ENCODE data around the gene SLC44A2. TPM values are rescaled to one million over a fixed set of nuclear protein-coding genes. Genes with fewer than 3 reads are reported as not detected.

The SLC44A2 gene
- total and polyA plus RNA-seq, 2 of the 8 experiments (the other 6 are each of a cell fraction or from before 2014, with no cell fraction given), result 105 to 120 TPM

DNA sequence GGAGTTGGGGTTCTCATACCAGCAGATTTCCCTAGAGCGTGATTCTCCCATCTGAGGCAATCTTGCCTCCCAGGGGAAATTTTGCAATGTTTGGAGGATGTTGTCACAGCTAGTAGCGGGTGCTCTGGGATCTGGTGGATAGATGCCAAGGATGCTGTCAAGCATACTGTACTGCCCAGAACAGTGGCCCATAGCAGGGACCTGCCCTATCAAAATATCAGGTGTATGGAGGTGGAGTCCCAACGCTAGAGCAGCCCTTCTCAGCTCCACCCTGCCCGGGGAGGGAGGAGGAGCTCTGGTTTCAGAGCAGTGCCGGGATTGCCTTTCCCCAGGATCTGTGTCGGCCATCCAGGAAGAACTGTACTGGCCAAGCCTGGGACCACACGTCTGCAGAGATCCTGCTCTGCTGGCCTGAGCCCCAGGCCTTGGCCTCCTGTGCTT is 65.0 kb downstream of the SLC44A2 start:
- Histone ChIP-seq H3K14ac (ENCODE audit: insufficient read length) (no peak overlapping the region), H2AK5ac (ENCODE audit: low read depth, low read length) (no peak overlapping the region), H3K23ac (ENCODE audit: insufficient read length) (no peak overlapping the region), H2AFZ (ENCODE audit: low read length) (no peak overlapping the region), H2BK120ac (replicated peaks; ENCODE audit: low read depth, low read length) (no peak overlapping the region), H3K36me3 (ENCODE audit: control insufficient read depth in 2 of 4, insufficient read depth in 4 of 4, low read length in 3 of 4) (peaks cover 51 to 72% (median 60%) of the 10 kb centered on the region in 4 experiments), H3K27me3 (replicated peaks in 1 of 4; ENCODE audit: control insufficient read depth in 3 of 4, extremely low read depth in 1 of 4, insufficient read depth in 3 of 4, low read length in 3 of 4) (no peaks in the 10 kb centered on the region), H3K79me2 (ENCODE audit: control insufficient read depth in 1 of 2, insufficient read depth in 2 of 2, low read length in 2 of 2) (peaks cover 0 to 11% of the 10 kb centered on the region in 2 experiments; a peak in 1 of 4 replicates), H3K27ac (ENCODE audit: low read depth, low read length) (no peak overlapping the region), H4K8ac (ENCODE audit: extremely low read depth, insufficient read depth, low read length) (no peak overlapping the region), H4K91ac (replicated peaks; ENCODE audit: insufficient read length, low read length) (no peak overlapping the region), H3K23me2 (ENCODE audit: low read depth, low read length) (no peaks in the 10 kb centered on the region; the same call in 1 of the 2 replicates), H2BK20ac (ENCODE audit: low read length) (no peak overlapping the region), H3K4me2 (ENCODE audit: insufficient read depth in 1 of 2, low read depth in 2 of 2, low read length in 2 of 2) (no peak overlapping the region), H3K4ac (replicated peaks; ENCODE audit: insufficient read length, low read depth, low read length) (no peak overlapping the region), H3K4me1 (replicated peaks in 1 of 4; ENCODE audit: control insufficient read depth in 3 of 4, insufficient read depth in 4 of 4, low read length in 3 of 4) (peaks cover 0 to 6% (median 1%) of the 10 kb centered on the region in 4 experiments; a peak in 4 of 7 replicates), H3K9me3 (ENCODE audit: insufficient read depth in 2 of 2, low read depth in 1 of 2, low read length in 1 of 2) (no peaks in the 10 kb centered on the region), H3K9ac (replicated peaks in 1 of 4; ENCODE audit: extremely low read depth in 1 of 4, low read depth in 3 of 4, low read length in 3 of 4) (no peak overlapping the region), H3K4me3 (ENCODE audit: extremely low read depth in 1 of 4, insufficient read depth in 2 of 4, low read depth in 3 of 4, low read length in 4 of 4) (no peak overlapping the region), H3K56ac (replicated peaks; ENCODE audit: insufficient read length, low read depth, low read length) (no peak overlapping the region), H3K79me1 (ENCODE audit: low read depth, low read length) (0 out of 2 replicates have a peak, but pooled peaks cover 9% of the 10 kb centered on the region), H3K18ac (ENCODE audit: extremely low read depth, low read length) (no peak overlapping the region), H4K20me1 (replicated peaks in 1 of 2; ENCODE audit: control insufficient read depth in 1 of 2, insufficient read depth in 2 of 2, low read length in 2 of 2) (peaks cover 45 to 50% of the 10 kb centered on the region in 2 experiments), H2BK5ac (ENCODE audit: low read depth, low read length) (no peak overlapping the region), H2BK12ac (ENCODE audit: low read depth, low read length) (no peak overlapping the region), H4K5ac (ENCODE audit: insufficient read length, low read depth, low read length) (no peak overlapping the region), H2BK15ac (ENCODE audit: low read length) (no peak overlapping the region)
- 87% methylated on average over 7 of the region's 7 CpGs; no CpG with 5 or more reads in 1 of the 2 experiments for WGBS, 2 experiments (ENCODE audit: extremely low coverage in 1 of 2, insufficient coverage in 1 of 2, insufficient read length in 1 of 2, insufficient replicate concordance in 2 of 2, low coverage in 1 of 2, low lambda C conversion rate in 2 of 2, missing lambda C conversion rate in 1 of 2)
- 0 out of 2 replicates have a peak, but pooled peaks have one; percentile 35 for TF ChIP-seq POLR2AphosphoS5 (IDR thresholded peaks at IDR 0.05; ENCODE audit: low read depth, low read length)
- TF ChIP-seq MAFK (IDR thresholded peaks at IDR 0.05; ENCODE audit: low read depth, low read length), result no peak
- DNase-seq (ENCODE audit: low read depth in 1 of 2, low spot score in 2 of 2), result no peak
- no peak for FAIRE-seq
- POLR2A ChIA-PET (ENCODE audit: partially characterized antibody), result interaction anchor here (55.9 to 59.0 kb wide), 2 partner anchors 1 to 22 kb away, joined by 1874 read pairs; partner anchors contain the start of genes DNM2, ILF3 and QTRT1
- CTCF ChIA-PET (ENCODE audit: partially characterized antibody), result interaction anchor here (1.0 to 4.7 kb wide), 6 partner anchors 9 to 109 kb away, joined by 3 to 30 read pairs (median 8); partner anchors contain the start of gene QTRT1

All from H1 (cell line).